HCT116 (cell line): Measurements from ENCODE around the gene COPS6. TPM values are rescaled to one million over a fixed set of nuclear protein-coding genes. Genes with fewer than 3 reads are reported as not detected.

ENCODE experiments used
- ATAC-seq: fragments of 200-7000 bp; cut with Tn5 transposase; 2 replicates; pipeline ENCODE4 v1.9.1; 2020; ENCODE audit warnings: mild to moderate bottlenecking, moderate library complexity
- BruUV-seq: library from RNA; stranded (reverse); fragments of 400-500 nt; replicated peaks from 2 replicates; lab custom pipeline; 2021; lab: Mats Ljungman, UMichigan
- CTCF ChIA-PET: fragments of 300-600 bp; sonication (Branson Sonifier 250); formaldehyde crosslinking; loops from one replicate; lab custom pipeline; 2021; ENCODE audit warnings: antibody characterized with exemption; lab: Charles Lee
- POLR2A ChIA-PET: fragments of 300-600, 350-600 bp; sonication (Branson Sonifier 250); formaldehyde crosslinking; loops from one replicate; lab custom pipeline; 2021; ENCODE audit warnings: antibody characterized with exemption; lab: Charles Lee
- RAD21 ChIA-PET, 2 experiments: fragments of 300-600 bp; sonication (Branson Sonifier 250); formaldehyde crosslinking; loops; one replicate each; lab custom pipeline; 2023; ENCODE audit warnings: low total read pairs in 2 of 2; ENCODE audit not compliant: uncharacterized antibody in 2 of 2, unreplicated experiment in 2 of 2, low non-redundant PET in 1 of 2; lab: Charles Lee
- DNase-seq: peaks from one replicate; pipeline ENCODE4 v3.0.0-alpha.2; 2010; ENCODE audit warnings: low read depth, low spot score
- H2AFZ ChIP-seq: fragments of 200-600 bp; shearing (Covaris generic), sonication (generic); 2 replicates; pipeline ENCODE4 v1.6.1; 2017; ENCODE audit warnings: low read depth, mixed run types, mixed read lengths, antibody characterized with exemption, low read length; ENCODE audit not compliant: poor library complexity, severe bottlenecking
- H3K27ac ChIP-seq: 2 replicates; pipeline ENCODE4 v1.5.1; 2012; ENCODE audit warnings: low read depth, low read length
- H3K27me3 ChIP-seq: fragments of 200-600 bp; sonication (generic); 2 replicates; pipeline ENCODE4 v1.6.1; 2016; ENCODE audit warnings: mixed run types, low read length, mixed read lengths; ENCODE audit not compliant: insufficient read depth
- H3K36me3 ChIP-seq, 2 experiments: fragments of 200-500 bp in 1 of 2; fragments of 200-600 bp in 1 of 2; sonication (Bioruptor generic) in 1 of 2; sonication (generic) in 1 of 2; 2 replicates each; pipeline versions ENCODE4 v1.5.1 to v1.6.1; 2014 to 2016; ENCODE audit warnings: low read length in 2 of 2, inconsistent platforms in 1 of 2, mixed read lengths in 1 of 2, mixed run types in 1 of 2; ENCODE audit not compliant: insufficient read depth in 2 of 2, control insufficient read depth in 1 of 2
- H3K4me1 ChIP-seq, 2 experiments: fragments of 200-600 bp in 1 of 2; sonication (generic) in 1 of 2; 2 replicates each; pipeline versions ENCODE4 v1.5.1 to v1.6.1; 2012 to 2017; ENCODE audit warnings: low read length in 2 of 2, inconsistent platforms in 1 of 2, mild to moderate bottlenecking in 1 of 2, mixed read lengths in 1 of 2, mixed run types in 1 of 2, moderate library complexity in 1 of 2; ENCODE audit not compliant: insufficient read depth in 2 of 2, control insufficient read depth in 1 of 2
- H3K4me2 ChIP-seq: fragments of 200-600 bp; sonication (generic); 2 replicates; pipeline ENCODE4 v1.6.1; 2017; ENCODE audit warnings: mixed run types, low read length, mixed read lengths
- H3K4me3 ChIP-seq, 2 experiments: fragments of 200-600 bp in 1 of 2; sonication (generic) in 1 of 2; replicated peaks in 1 of 2; 2 replicates each; pipeline ENCODE4 v1.5.1; 2011 to 2016; ENCODE audit warnings: low read length in 2 of 2, control low read depth in 1 of 2, low read depth in 1 of 2, mild to moderate bottlenecking in 1 of 2, mixed read lengths in 1 of 2, mixed run types in 1 of 2
- H3K79me2 ChIP-seq: fragments of 200-600 bp; sonication (generic); 2 replicates; pipeline ENCODE4 v1.6.1; 2017; ENCODE audit warnings: mild to moderate bottlenecking, mixed run types, low read length, moderate library complexity, mixed read lengths; ENCODE audit not compliant: insufficient read depth
- H3K9ac ChIP-seq: fragments of 200-600 bp; sonication (generic); 2 replicates; pipeline ENCODE4 v1.6.1; 2016; ENCODE audit warnings: low read length, mixed read lengths
- H3K9me2 ChIP-seq: fragments of 200-600 bp; sonication (generic), shearing (Covaris generic); 2 replicates; pipeline ENCODE4 v1.6.1; 2017; ENCODE audit warnings: mixed run types, mild to moderate bottlenecking, moderate library complexity; ENCODE audit not compliant: insufficient read depth
- H3K9me3 ChIP-seq, 2 experiments: fragments of 200-500 bp in 1 of 2; fragments of 200-600 bp in 1 of 2; sonication (Bioruptor generic) in 1 of 2; sonication (generic) in 1 of 2; 2 replicates each; pipeline ENCODE4 v1.6.1; 2014 to 2017; ENCODE audit warnings: low read length in 2 of 2, mixed read lengths in 2 of 2, inconsistent platforms in 1 of 2, low read depth in 1 of 2, mild to moderate bottlenecking in 1 of 2, mixed run types in 1 of 2, moderate library complexity in 1 of 2; ENCODE audit not compliant: control insufficient read depth in 1 of 2, insufficient read depth in 1 of 2
- H4K20me1 ChIP-seq: fragments of 200-600 bp; sonication (generic), shearing (Covaris generic); 2 replicates; pipeline ENCODE4 v1.6.1; 2017; ENCODE audit warnings: mixed run types, mild to moderate bottlenecking, moderate library complexity; ENCODE audit not compliant: insufficient read depth
- CBX3 ChIP-seq: IDR thresholded peaks from 2 replicates; pipeline ENCODE4 v1.6.1; 2012; ENCODE audit warnings: low read depth
- CEBPB ChIP-seq: IDR thresholded peaks from 2 replicates; pipeline ENCODE4 v1.6.1; 2012; ENCODE audit warnings: low read depth
- EGR1 ChIP-seq: IDR thresholded peaks from 2 replicates; pipeline ENCODE4 v1.6.1; 2012; ENCODE audit warnings: low read depth
- ELF1 ChIP-seq: IDR thresholded peaks from 2 replicates; pipeline ENCODE4 v1.6.1; 2012; ENCODE audit warnings: low read depth, borderline replicate concordance
- EZH2 ChIP-seq: fragments of 200-600 bp; sonication (generic); IDR thresholded peaks from 2 replicates; pipeline ENCODE4 v1.6.1; 2017; ENCODE audit warnings: antibody characterized with exemption, mixed run types
- EZH2phosphoT487 ChIP-seq: fragments of 200-600 bp; IDR thresholded peaks from 2 replicates; pipeline ENCODE4 v1.6.1; 2018; ENCODE audit warnings: antibody characterized with exemption, borderline replicate concordance
- FOSL1 ChIP-seq: IDR thresholded peaks from 2 replicates; pipeline ENCODE4 v1.6.1; 2012; ENCODE audit warnings: low read depth
- JUND ChIP-seq: IDR thresholded peaks from 2 replicates; pipeline ENCODE4 v1.6.1; 2012
- POLR2A ChIP-seq: IDR thresholded peaks from 2 replicates; pipeline ENCODE4 v1.7.0; 2011; ENCODE audit warnings: borderline replicate concordance; ENCODE audit not compliant: insufficient read depth, insufficient read length; ENCODE audit errors: extremely low read depth
- RAD21 ChIP-seq: IDR thresholded peaks from 2 replicates; pipeline ENCODE4 v1.6.1; 2012; ENCODE audit warnings: low read depth, mild to moderate bottlenecking
- REST ChIP-seq: IDR thresholded peaks from 2 replicates; pipeline ENCODE4 v1.6.1; 2012; ENCODE audit warnings: low read depth
- SIN3A ChIP-seq: IDR thresholded peaks from 2 replicates; pipeline ENCODE4 v1.6.1; 2012; ENCODE audit warnings: low read depth
- SP1 ChIP-seq: IDR thresholded peaks from 2 replicates; pipeline ENCODE4 v1.6.1; 2012; ENCODE audit warnings: low read depth
- SRF ChIP-seq: IDR thresholded peaks from 2 replicates; pipeline ENCODE4 v1.6.1; 2012; ENCODE audit warnings: low read depth
- TCF7L2 ChIP-seq: IDR thresholded peaks from 2 replicates; pipeline ENCODE4 v1.7.0; 2011; ENCODE audit warnings: borderline replicate concordance, inconsistent platforms; ENCODE audit not compliant: insufficient read depth, insufficient read length; ENCODE audit errors: extremely low read depth
- YY1 ChIP-seq: IDR thresholded peaks from 2 replicates; pipeline ENCODE4 v1.6.1; 2011; ENCODE audit warnings: low read length, low read depth, moderate library complexity, mild to moderate bottlenecking; ENCODE audit not compliant: insufficient replicate concordance; ENCODE audit errors: extremely low read depth
- ZFX ChIP-seq: fragments of 450-650 bp; IDR thresholded peaks from 2 replicates; pipeline ENCODE4 v1.6.1; 2017
- intact Hi-C: fragments of 100-400 bp; cut with micrococcal nuclease; formaldehyde crosslinking; loops from 2 replicates; pipeline ENCODE4 v1.10.0; 2022
- total RNA-seq: library from RNA; stranded (reverse); gene quantifications from one replicate; pipeline ENCODE4 v1.2.1, GENCODE V29; 2021; ENCODE audit not compliant: unreplicated experiment
- TF ChIP-seq, protein P1 (sequence below): IDR thresholded peaks from 2 replicates; pipeline ENCODE4 v1.6.1; 2011; ENCODE audit warnings: mild to moderate bottlenecking, low read length, moderate library complexity; ENCODE audit not compliant: insufficient replicate concordance; ENCODE audit errors: extremely low read depth
- TF ChIP-seq, protein P2 (sequence below): IDR thresholded peaks from 2 replicates; pipeline ENCODE4 v1.6.1; 2012
- TF ChIP-seq, protein P3 (sequence below), 3 experiments: fragments of 200-600 bp in 1 of 3; sonication (generic) in 1 of 3; IDR thresholded peaks in 2 of 3; conservative IDR thresholded peaks in 1 of 3; 2 replicates each; pipeline ENCODE4 v1.5.1; 2012 to 2017; ENCODE audit warnings: low read depth in 2 of 3, low read length in 2 of 3, antibody characterized with exemption in 1 of 3, borderline replicate concordance in 1 of 3, control low read depth in 1 of 3, mild to moderate bottlenecking in 1 of 3, mixed read lengths in 1 of 3, mixed run types in 1 of 3, moderate library complexity in 1 of 3; ENCODE audit not compliant: insufficient read depth in 1 of 3

Gene COPS6
- total RNA-seq, 1 experiment from 2014 or later = 126 TPM

DNA sequence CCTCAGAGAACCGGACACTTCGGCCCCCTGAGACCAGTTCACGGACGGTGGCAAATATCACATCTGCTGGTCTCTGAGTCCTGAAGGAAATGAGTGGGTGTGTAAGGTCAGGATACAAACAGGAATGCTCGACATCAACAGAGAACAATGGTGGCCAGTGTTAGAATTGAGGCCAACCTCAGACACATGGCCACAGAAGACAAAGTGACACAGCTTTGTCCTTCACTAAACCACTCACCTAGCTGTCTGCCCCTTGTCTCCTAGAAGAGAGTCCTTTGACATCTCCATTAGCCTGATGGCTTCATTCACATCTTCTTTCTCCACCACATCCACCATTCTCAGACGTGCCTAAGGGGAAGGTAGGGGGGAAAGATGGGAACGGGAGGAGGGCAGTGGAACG lies 4.3 kb downstream of the COPS6 start:
- peaks cover 62% of the 10 kb centered on the region for H3K79me2 ChIP-seq
- TSS peak; percentile 22 for BruUV-seq

More for the DNA sequence above, 4.3 kb downstream of the COPS6 start:
- intact Hi-C loops = no loop called here
- Histone ChIP-seq H3K27me3 (no peaks in the 10 kb centered on the region), H3K9me2 (no peaks in the 10 kb centered on the region), H3K36me3 (peaks cover 51 to 72% of the 10 kb centered on the region in 2 experiments), H3K4me2 (no peak overlapping the region), H2AFZ (no peak overlapping the region), H4K20me1 (peaks cover 15% of the 10 kb centered on the region), H3K9me3 (no peaks in the 10 kb centered on the region), H3K27ac (no peak overlapping the region), H3K4me1 (peaks cover 4 to 23% of the 10 kb centered on the region in 2 experiments), H3K4me3 (no peak overlapping the region), H3K9ac (no peak overlapping the region)
- RAD21 ChIA-PET = no interaction called here
- ATAC-seq (no peak), DNase-seq (no peak)
- POLR2A ChIA-PET = no interaction called here
- TF ChIP-seq RAD21 = no peak
- TF ChIP-seq CEBPB = no peak
- TF ChIP-seq SRF = no peak
- no peak for TF ChIP-seq CBX3
- TF ChIP-seq, protein P1, sequence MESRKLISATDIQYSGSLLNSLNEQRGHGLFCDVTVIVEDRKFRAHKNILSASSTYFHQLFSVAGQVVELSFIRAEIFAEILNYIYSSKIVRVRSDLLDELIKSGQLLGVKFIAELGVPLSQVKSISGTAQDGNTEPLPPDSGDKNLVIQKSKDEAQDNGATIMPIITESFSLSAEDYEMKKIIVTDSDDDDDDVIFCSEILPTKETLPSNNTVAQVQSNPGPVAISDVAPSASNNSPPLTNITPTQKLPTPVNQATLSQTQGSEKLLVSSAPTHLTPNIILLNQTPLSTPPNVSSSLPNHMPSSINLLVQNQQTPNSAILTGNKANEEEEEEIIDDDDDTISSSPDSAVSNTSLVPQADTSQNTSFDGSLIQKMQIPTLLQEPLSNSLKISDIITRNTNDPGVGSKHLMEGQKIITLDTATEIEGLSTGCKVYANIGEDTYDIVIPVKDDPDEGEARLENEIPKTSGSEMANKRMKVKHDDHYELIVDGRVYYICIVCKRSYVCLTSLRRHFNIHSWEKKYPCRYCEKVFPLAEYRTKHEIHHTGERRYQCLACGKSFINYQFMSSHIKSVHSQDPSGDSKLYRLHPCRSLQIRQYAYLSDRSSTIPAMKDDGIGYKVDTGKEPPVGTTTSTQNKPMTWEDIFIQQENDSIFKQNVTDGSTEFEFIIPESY = no peak
- TF ChIP-seq TCF7L2 = no peak
- TF ChIP-seq, protein P2, sequence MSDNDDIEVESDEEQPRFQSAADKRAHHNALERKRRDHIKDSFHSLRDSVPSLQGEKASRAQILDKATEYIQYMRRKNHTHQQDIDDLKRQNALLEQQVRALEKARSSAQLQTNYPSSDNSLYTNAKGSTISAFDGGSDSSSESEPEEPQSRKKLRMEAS = no peak
- TF ChIP-seq, protein P3, sequence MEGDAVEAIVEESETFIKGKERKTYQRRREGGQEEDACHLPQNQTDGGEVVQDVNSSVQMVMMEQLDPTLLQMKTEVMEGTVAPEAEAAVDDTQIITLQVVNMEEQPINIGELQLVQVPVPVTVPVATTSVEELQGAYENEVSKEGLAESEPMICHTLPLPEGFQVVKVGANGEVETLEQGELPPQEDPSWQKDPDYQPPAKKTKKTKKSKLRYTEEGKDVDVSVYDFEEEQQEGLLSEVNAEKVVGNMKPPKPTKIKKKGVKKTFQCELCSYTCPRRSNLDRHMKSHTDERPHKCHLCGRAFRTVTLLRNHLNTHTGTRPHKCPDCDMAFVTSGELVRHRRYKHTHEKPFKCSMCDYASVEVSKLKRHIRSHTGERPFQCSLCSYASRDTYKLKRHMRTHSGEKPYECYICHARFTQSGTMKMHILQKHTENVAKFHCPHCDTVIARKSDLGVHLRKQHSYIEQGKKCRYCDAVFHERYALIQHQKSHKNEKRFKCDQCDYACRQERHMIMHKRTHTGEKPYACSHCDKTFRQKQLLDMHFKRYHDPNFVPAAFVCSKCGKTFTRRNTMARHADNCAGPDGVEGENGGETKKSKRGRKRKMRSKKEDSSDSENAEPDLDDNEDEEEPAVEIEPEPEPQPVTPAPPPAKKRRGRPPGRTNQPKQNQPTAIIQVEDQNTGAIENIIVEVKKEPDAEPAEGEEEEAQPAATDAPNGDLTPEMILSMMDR (IDR thresholded peaks at IDR 0.05 in 2 of 3, conservative IDR thresholded peaks at IDR 0.05 in 1 of 3; ENCODE audit: borderline replicate concordance in 1 of 3, insufficient read depth in 1 of 3, low read depth in 2 of 3, low read length in 2 of 3) = no peak
- TF ChIP-seq JUND = no peak
- no peak for TF ChIP-seq POLR2A
- TF ChIP-seq SIN3A = no peak
- TF ChIP-seq EZH2phosphoT487 = no peak
- no peak for TF ChIP-seq YY1
- no peak for TF ChIP-seq ZFX
- TF ChIP-seq REST = no peak
- no peak for TF ChIP-seq SP1
- TF ChIP-seq ELF1 = no peak
- no peak for TF ChIP-seq EGR1
- TF ChIP-seq EZH2 = no peak
- no peak for TF ChIP-seq FOSL1
- CTCF ChIA-PET = no interaction called here
